Measurements from ENCODE around the gene ZNF416. TPM values are rescaled to one million over a fixed set of nuclear protein-coding genes. Genes with fewer than 3 reads are reported as not detected.

ZNF416 gene
- total RNA-seq (ENCODE audit: low replicate concordance) = 9.1 and 10.3 TPM in 2 replicates
- long read RNA-seq, transcript ZNF416-201 (4 exons, 2,561 nt) = major isoform, 48 of 56 reads
- long read RNA-seq, partial matches to known transcripts = 5 of 56 reads
- long read RNA-seq, other reads (novel, unspliced or antisense) = 3 of 56 reads

DNA sequence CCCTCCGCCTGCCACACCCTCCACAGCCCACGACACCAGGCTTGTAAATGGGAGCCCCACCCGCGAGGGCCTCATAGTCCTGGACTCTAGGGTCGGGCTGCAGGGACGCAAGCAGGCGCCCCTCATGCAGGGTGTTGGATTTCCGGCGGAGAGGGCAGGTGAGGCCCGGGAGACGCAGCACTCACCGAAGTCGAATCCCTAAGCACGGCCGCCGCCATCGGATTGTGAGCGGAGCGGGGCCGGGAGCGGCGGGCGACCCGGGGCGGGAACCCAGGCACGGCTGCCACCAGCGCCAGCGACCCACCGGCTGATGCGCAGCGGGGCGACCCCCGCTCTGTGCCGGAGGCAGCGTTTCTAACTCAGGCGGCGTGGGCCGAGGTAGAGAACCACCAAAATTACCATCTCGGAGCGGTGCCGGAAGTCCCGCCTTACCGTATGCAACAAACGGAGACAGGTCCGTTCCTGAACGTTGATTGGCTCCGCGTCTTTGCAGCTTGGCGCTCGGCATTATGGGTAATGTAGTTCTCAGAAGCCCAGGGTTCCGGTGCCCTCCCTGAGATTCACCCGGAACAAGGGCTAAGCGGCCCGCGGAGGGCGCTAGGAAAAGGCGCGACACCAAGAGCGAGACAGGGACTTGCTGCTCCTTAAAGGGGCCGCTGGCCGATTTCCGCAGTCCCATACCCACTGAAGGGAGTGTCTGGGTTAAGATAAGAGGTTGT, at the start of gene ZNF416:
ZNF416 (minus strand) TSS at position 425 of the 719 bp plus-strand sequence; CDS start at position 218, 207 bp downstream.
- H3K4me1 Mint-ChIP-seq (ENCODE audit: unreplicated experiment) = peaks cover 9% of the 10 kb centered on the region
- H3K27me3 Mint-ChIP-seq = no peaks in the 10 kb centered on the region
- H3K4me3 Mint-ChIP-seq = peak within 1 kb of the TSS; percentile 90
- H3K27ac Mint-ChIP-seq = peak within 1 kb of the TSS; percentile 77
- H3K9me3 Mint-ChIP-seq = peaks cover 41% of the 10 kb centered on the region
- TF ChIP-seq, protein P1, sequence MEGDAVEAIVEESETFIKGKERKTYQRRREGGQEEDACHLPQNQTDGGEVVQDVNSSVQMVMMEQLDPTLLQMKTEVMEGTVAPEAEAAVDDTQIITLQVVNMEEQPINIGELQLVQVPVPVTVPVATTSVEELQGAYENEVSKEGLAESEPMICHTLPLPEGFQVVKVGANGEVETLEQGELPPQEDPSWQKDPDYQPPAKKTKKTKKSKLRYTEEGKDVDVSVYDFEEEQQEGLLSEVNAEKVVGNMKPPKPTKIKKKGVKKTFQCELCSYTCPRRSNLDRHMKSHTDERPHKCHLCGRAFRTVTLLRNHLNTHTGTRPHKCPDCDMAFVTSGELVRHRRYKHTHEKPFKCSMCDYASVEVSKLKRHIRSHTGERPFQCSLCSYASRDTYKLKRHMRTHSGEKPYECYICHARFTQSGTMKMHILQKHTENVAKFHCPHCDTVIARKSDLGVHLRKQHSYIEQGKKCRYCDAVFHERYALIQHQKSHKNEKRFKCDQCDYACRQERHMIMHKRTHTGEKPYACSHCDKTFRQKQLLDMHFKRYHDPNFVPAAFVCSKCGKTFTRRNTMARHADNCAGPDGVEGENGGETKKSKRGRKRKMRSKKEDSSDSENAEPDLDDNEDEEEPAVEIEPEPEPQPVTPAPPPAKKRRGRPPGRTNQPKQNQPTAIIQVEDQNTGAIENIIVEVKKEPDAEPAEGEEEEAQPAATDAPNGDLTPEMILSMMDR (conservative IDR thresholded peaks at IDR 0.05) = peak; percentile 37
- peak; percentile 95 for DNase-seq (ENCODE audit: extremely low spot score, unreplicated experiment)
- H3K36me3 Mint-ChIP-seq = peaks cover 50% of the 10 kb centered on the region

- Mint-ChIP-seq H3K4me1 (ENCODE audit: unreplicated experiment) (no peaks in the 10 kb centered on the region), H3K4me3 (peak overlapping the region; percentile 13)
Measured at GRCh38 chr19:57623091-57623490, 44.4 kb upstream of the ZNF416 start.

GRCh38 chr19:57620673-57621348, 42.1 kb upstream of the ZNF416 start:
- Mint-ChIP-seq H3K36me3 (peaks cover 89% of the 10 kb centered on the region), H3K9me3 (peaks cover 39% of the 10 kb centered on the region), H3K4me3 (no peak overlapping the region), H3K27me3 (no peaks in the 10 kb centered on the region), H3K4me1 (ENCODE audit: unreplicated experiment) (no peaks in the 10 kb centered on the region), H3K27ac (no peak overlapping the region)
- TF ChIP-seq, protein P1 (conservative IDR thresholded peaks at IDR 0.05) = no peak
- no peak for DNase-seq (ENCODE audit: extremely low spot score, unreplicated experiment)

More at GRCh38 chr19:57623091-57623490, 44.4 kb upstream of the ZNF416 start:
- no peak for DNase-seq (ENCODE audit: extremely low spot score, unreplicated experiment)
- Mint-ChIP-seq H3K9me3 (peaks cover 26% of the 10 kb centered on the region), H3K27ac (no peak overlapping the region), H3K36me3 (peaks cover 80% of the 10 kb centered on the region), H3K27me3 (no peaks in the 10 kb centered on the region)
- TF ChIP-seq, protein P1 (conservative IDR thresholded peaks at IDR 0.05) = no peak

GRCh38 chr19:57615346-57615745, 36.6 kb upstream of the ZNF416 start:
- Mint-ChIP-seq H3K27me3 (no peaks in the 10 kb centered on the region), H3K27ac (no peak overlapping the region), H3K4me1 (ENCODE audit: unreplicated experiment) (peaks cover 8% of the 10 kb centered on the region)

More at GRCh38 chr19:57615346-57615745, 36.6 kb upstream of the ZNF416 start:
- TF ChIP-seq, protein P1 (conservative IDR thresholded peaks at IDR 0.05) = no peak
- H3K4me3 Mint-ChIP-seq = peak overlapping the region; percentile 93
- DNase-seq (ENCODE audit: extremely low spot score, unreplicated experiment) = no peak
- peaks cover 44% of the 10 kb centered on the region for H3K9me3 Mint-ChIP-seq
- H3K36me3 Mint-ChIP-seq = peaks cover 62% of the 10 kb centered on the region

Measured in type B pancreatic cell (in vitro differentiated cells).